Activated T-cell treated with anti-CD3 and anti-CD28 coated beads for 1 hour (primary cell): Measurements from ENCODE around the gene TDRD3.

Source experiments
- DNase-seq: peaks from one replicate; pipeline ENCODE4 v3.0.0-alpha.2; 2020; ENCODE audit warnings: low read depth

The TDRD3 gene

DNA sequence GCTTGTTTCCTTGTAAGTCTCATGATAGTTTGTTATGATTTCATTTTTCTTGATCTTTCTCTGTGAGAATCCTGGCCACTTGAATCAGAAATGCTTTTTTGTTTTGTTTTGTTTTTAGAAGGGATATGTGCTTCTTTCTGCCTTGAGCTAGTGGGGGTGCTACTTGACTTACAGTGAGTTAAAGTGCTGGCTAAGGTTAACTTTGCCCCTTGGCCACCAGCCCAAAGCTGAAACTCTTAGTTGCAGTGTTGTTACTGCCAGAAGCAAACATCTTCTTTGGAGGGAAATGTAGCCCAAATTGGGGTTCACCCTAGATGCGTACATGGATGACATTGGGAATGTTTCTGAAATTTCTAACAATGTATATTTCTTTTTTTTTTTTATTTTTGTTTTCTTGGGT lies 57.4 kb downstream of the TDRD3 start:
- DNase-seq, result no peak

DNA sequence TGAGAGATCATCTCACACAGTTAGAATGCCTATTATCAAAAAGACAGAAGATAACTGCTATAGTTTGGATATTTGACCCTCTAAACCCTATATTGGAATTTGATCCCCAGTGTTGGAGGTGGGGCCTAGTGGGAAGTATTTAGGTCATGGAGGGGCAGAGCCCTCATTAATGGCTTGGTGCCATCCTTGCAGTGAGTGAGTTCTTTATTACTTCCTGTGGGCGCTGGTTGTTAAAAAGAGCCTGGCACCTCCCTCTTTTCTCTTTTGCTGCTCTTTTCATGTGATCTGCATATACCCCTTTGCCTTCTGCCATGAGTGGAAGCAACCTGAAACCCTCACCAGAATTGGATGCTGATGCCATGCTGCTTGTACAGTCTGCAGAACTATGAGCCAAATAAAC lies 66.8 kb downstream of the TDRD3 start:
- DNase-seq, result no peak

DNA sequence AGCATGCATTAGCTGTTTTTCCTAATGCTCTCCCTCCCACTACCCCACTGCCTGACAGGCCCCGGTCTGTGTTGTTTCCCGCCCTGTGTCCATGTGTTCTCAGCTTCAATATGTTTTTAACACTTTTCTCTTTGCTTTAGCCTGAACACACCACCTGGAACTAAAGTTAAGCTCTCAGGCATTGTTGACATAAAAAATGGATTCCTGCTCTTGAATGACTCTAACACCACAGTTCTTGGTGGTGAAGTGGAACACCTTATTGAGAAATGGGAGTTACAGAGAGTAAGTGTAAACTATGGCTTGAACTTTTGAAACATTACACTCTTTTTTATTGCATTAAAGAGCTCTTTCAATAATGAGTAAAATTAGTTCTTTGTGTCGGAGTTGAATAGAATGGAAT lies 70.1 kb downstream of the TDRD3 start:
- DNase-seq, result no peak

GRCh38 chr13:60479273-60479672 lies 82.3 kb downstream of the TDRD3 start:
- DNase-seq, result no peak

GRCh38 chr13:60482012-60482411 lies 85.0 kb downstream of the TDRD3 start:
- DNase-seq, result no peak

- DNase-seq, result no peak
These were observed 87.8 kb downstream of the TDRD3 start for GRCh38 chr13:60484865-60485264.

- DNase-seq, result no peak
These were observed 94.5 kb downstream of the TDRD3 start for GRCh38 chr13:60491531-60491930.

GRCh38 chr13:60492187-60492586 lies 95.2 kb downstream of the TDRD3 start:
- no peak for DNase-seq

DNA sequence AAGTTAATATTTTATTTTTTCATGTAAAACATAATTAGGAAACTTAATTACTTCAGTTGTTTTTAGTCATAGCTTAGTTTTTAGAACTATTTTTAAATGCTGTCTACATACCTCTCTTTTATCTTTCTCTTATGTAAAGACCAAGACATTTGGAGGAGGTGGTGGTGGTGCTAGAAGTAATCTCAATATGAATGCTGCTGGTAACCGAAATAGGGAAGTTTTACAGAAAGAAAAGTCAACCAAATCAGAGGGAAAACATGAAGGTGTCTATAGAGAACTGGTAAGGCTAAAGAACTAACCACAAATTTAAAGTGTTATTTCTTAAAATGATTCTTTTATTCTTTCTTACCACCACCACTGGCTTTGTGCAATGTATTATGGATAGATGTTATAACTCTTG lies 97.3 kb downstream of the TDRD3 start:
- no peak for DNase-seq

DNA sequence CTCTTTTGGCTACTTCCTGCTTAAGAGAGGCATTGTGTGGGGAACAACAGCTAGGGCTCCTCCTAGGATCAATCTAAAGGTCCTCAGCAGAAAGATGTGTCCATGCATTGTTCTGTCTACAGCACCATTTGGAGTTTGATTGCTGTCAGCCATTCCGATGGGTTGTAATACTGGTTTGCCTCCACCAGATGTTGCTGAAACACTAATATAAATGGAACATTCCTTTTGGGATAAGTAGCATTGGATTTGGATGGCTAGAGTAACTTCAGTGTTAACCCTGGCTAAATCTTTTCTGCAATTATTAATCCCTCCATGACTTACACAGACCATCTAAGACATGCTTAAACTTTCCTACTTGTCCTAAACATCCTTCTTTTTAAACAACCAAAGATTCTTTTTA lies 104.2 kb downstream of the TDRD3 start:
- DNase-seq, result no peak

DNA sequence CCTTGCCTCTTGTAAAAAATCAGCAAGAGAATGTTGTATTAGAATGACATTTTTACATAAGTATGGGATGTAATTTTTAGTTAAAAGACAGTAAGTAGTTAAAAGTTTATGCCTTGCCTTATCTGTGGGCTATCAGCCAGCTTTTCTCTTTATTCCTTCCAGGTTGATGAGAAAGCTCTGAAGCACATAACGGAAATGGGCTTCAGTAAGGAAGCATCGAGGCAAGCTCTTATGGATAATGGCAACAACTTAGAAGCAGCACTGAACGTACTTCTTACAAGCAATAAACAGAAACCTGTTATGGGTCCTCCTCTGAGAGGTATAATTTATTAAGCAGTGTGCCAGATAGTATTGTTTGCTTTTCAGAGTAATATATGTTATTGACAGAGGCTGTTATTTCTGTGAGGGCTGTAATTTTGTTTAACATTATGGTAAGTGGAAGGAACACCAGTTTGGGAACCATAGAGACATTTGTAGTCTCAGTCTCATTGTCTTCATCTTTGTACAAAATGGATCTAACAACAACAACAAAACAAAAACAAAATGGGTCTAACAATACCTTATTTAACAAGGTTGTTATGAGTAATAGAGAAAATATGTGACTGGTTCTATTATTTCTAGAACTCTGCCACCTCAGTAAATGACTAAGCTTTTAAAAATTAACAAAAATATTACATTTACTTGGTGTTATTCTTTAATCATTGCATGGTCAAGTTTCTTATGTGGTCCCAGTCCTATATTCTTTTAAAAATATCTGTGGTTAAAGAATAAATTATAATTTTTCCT lies 112.8 kb downstream of the TDRD3 start:
- DNase-seq, result no peak

DNA sequence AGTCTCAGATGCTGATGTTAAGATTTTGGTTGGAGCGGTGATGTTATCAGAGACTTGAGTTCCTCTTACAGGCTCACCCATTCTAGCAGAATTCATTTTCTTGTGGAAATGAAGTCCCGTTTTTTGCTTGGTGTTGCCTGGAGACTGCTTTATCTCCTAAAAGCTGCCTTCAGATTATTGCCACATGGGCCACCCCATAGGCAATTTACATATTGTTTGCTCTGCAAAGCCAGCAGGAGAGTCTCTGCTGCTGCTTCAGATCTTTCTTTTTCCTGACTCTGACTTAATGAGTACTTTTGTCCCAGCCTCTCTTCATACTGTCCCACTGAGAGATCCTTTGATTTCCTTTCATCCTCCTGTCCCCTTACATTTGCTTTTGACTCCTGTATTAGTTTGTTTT lies 114.6 kb downstream of the TDRD3 start:
- DNase-seq, result no peak

- no peak for DNase-seq
These were observed 117.9 kb downstream of the TDRD3 start for GRCh38 chr13:60514891-60515290.

GRCh38 chr13:60519496-60519895 lies 122.5 kb downstream of the TDRD3 start:
- no peak for DNase-seq

GRCh38 chr13:60520902-60521569 lies 124.0 kb downstream of the TDRD3 start:
- DNase-seq, result no peak

DNA sequence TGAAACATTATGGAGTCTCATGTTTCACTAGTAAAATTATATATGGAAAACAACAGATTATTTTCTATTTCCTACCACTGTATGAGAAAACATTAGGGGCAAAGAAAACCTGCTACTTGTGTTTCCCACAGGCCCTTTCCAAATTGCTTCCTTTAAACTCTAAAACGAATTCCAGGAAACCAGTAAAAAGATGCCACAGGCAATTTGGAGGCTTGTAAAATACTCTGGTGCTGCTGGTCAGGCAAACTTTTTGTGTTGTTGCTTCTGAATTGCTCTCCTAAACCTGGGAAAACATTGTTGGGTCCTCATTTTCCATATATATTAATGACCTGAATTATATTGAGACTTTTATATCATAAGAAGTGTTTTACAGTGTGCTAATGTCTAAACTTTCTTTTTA lies 141.5 kb downstream of the TDRD3 start:
- DNase-seq, result no peak

DNA sequence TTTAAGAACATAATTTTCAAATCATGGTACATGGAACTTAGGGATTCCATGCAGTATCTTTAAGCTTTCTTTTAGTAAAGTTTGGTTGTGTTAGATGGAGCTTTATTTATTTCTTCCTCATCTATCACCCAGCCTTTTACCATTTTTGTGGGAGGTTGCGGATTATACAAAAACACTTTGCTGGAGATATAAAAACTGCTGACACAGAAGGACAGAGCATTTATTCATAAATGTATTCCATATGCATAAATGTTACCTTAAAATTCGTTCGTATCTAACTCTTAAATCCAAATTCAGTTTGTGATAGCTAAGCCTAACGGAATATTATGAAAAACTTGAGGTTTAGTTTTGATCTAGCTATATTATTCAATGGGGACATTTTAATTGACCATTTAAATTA lies 143.3 kb downstream of the TDRD3 start:
- no peak for DNase-seq

- no peak for DNase-seq
These were observed 165.2 kb downstream of the TDRD3 start for GRCh38 chr13:60562096-60562780.

DNA sequence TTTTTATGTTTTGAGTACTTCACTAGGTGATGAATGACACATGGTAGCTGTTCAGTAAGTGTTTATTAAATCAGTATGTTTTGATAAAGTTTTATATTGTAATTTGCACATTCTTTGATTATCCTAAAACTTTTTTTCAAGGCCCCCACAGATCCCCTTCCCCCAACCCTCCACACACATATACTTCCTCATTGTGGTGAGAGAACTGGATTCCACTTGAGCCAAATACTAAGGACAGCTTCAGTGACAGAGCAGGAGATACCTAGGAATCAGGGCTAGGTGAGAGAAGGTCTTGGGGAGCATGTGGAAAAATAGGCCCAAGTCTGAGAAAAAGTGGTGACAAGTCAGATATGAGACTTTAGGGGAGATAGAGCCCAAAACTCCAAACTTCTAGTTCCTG lies 174.6 kb downstream of the TDRD3 start:
- DNase-seq, result no peak

DNA sequence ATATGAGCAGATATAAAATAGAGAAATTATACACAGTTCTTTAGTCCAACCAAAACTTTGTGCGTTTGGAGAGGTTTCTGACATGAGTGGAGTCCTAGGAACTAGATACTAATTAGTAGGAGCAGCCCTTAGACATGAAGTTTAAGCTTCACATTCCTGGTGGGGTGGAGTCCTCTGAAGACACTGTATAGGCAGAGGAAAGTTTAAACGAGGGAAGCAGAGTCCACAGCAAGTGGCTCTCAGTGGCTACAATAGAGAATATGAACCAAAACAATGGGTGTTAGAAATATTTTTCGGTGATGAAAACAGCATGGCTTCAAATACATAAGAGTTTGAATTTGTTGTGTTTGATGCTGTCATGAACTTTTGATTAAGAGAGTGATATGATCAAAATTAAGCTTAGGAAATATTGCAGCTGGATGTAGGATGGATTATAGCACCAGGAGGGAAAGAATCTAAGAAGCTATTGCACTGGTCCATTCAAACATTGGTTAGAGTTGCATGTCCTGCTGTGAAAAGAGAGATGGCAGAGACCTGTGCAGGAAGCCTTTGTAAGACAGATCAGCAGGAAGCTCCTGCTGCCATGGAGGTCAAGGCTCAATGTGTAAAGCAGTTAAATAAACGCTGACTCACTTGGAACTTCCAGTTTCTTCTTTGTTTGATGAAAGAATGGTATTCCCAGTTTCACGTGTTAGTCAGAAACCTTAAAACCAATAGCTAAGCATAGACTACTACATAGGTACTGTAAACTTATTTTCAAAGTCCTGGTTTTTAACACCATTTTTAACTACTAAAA lies 175.2 kb downstream of the TDRD3 start:
- no peak for DNase-seq

DNA sequence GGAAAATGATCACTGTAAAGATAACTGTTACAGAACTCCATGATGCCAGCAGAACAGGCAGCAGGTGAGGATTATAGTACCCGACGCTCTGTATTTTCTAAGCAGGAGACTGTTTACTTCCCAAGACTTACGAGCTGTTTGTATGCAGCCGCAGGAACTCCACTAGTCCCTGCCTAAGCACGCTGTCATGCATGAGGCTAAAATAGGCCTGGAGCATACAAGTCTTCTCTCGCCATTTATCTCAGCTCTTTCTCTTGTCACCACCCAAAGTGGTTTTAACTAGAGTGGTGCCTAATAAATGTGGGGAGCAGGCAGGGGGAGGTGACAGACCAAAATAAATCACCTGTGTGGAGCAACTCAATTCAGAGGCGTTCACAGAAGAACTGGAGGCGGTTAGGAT lies 175.8 kb downstream of the TDRD3 start:
- DNase-seq, result no peak

DNA sequence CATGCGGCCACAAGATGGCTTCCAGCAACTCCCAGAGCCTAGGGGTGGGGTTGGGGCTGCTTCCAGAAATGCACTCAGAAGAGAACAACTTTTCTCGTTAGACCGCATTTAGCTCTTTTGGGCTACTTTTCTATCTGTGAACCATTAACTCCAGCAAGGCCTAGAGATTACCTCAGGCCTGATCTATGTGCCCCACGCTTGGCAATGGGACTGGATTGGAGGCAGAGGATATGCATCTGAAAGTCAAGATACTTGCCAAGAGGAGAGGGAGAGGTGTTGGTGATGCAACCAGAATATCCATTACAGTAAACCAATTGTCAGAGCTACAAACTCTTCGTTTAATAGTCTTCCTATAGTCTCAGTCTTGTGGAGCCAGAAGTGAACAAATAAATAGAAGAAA lies 177.7 kb downstream of the TDRD3 start:
- DNase-seq, result no peak
